Activated CD4-positive, alpha-beta T cell treated with anti-CD3 and anti-CD28 coated beads, Interleukin-2, amount 50 U/mL, for 1 hour (primary cell): ENCODE data around the gene EIF2B1.
"Not testable (repeated sequence)": the region's sequence is repeated elsewhere in the genome, so short reads cannot be mapped to it uniquely, and the experiment has no call there.

Source experiments
- DNase-seq: peaks from one replicate; pipeline ENCODE4 v3.0.0-alpha.2; 2020

Gene EIF2B1

DNA sequence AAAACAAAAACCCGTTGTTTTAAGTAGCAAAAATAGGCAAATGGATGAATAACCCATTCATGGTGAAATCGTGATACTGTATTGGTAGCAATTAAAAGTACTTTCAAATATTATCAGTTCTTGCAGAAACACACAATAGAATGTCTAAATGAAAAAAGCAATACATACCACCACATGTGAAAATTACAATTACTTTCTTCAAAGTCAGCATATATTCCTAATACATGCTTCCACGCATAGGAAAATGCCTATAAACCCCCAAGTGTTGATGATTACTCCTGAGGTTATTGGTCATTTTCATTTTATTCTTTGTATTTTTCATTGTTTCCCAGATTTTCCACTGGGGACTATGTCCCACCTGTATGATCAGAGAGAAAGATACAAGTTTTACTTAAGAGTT is 16.3 kb downstream of the EIF2B1 start:
- no peak for DNase-seq

DNA sequence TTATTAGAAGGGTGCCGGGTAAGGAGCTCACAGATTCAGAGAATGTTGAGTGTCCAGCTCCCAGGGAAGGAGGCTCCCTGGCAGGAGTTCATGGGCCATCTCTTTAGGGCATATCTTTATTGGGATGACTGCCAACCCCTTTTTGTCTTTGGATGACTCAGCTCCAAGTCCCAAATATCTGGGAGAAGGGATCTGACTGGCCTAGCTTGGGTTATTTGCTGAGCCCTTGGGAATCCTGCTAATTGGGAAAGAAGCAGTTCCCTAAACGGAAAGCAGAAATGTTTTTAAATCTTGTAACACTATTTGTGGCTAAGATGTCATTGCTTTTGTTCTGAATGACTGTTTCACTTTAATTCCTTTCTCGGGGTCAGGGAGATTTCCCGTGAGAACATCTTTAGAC is 19.0 kb downstream of the EIF2B1 start:
- no peak for DNase-seq

GRCh38 chr12:123614110-123614509 is 19.4 kb downstream of the EIF2B1 start:
- no peak for DNase-seq

DNA sequence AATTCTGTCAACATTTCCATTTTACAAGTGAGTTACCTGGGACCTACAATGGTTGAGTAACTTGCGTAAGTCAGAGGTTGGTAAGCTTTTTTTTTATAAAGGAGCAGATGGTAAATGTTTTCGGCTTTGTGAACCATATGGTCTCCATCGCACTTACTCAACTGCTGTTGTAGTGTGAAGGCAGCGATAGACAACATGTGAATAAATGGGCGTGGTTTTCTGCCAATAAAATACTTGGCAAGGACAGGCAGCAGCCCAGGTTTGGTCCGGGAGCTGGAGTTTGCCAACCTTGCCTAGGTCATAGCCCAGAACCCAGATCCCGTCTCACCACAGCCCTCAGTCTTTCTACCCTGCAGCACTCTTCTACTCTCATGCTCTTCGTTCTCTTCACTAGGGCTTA is 25.3 kb downstream of the EIF2B1 start:
- DNase-seq = no peak

GRCh38 chr12:123607756-123608155 is 25.7 kb downstream of the EIF2B1 start:
- no peak for DNase-seq

DNA sequence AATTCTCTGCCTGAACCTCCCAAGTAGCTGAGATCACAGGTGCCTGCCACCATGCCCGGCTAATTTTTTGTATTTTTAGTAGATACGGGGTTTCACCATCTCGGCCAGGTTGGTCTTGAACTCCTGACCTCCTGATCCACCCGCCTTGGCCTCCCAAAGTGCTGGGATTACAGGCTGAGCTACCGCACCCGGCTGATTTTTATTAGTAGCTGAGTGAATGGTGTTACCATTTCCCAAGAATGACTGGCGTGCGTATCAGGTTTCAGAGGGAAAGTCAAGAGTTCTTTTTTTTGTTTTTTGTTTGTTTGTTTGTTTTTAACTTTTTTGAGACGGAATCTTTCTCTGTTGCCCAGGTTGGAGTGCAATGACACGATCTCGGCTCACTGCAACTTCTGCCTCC is 30.0 kb downstream of the EIF2B1 start:
- not testable (repeated sequence) for DNase-seq

DNA sequence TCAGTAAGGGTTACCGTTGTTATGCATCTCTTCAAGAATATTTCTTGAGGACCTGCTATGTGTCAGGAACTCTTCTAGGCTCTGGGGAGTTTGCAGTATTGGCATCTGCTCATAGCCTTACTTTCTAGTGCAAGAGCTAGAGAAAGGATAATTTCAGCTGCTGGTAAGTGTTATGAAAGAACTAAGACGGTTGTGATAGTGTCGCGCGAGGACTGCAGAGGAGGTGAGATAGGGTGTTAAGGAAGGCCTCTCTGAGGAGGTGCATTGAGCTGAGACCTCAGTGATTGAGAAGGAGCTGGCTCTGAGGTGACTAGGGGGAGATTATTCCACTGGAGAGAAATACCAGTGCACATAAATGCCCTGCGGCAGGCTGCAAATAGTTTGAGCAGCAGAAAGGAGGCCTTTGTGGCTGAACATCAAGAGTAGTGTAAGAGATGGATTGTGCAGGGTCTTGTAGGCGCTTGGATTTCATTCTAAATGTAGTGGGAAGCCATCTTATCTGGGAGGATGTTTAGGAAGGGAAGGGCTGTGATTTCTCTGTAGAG is 30.8 kb downstream of the EIF2B1 start:
- no peak for DNase-seq

- peak; percentile 83 for DNase-seq
These were observed 31.6 kb downstream of the EIF2B1 start, which contains the start of gene DDX55 for GRCh38 chr12:123601602-123602489. DDX55 (plus strand) TSS chr12:123602099; CDS start chr12:123602149, 50 bp downstream.

- DNase-seq = no peak
These were observed 33.8 kb downstream of the EIF2B1 start for GRCh38 chr12:123599721-123600120.

- no peak for DNase-seq
These were observed 34.2 kb downstream of the EIF2B1 start for GRCh38 chr12:123599310-123599709.

- DNase-seq = no peak
These were observed 35.0 kb downstream of the EIF2B1 start for GRCh38 chr12:123598522-123598921.

DNA sequence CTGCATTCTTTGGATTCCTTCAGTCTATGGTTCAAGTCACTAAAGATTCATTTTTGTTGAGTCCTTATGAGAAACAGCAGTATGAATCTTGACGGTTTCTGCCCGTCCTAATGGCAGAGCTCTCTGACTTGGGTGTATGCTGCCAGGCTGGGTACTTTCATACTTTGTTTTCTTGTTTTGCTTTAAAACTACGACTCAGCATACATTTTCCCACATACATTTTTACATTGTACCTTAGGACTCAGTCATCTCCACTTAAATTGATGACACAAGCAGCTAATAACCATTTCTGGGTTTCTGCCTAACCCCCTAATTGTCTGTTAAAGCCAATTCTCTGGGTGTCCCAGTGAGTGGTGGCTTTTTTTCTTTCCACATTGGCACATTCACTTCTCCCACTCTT is 36.4 kb downstream of the EIF2B1 start:
- DNase-seq = no peak

GRCh38 chr12:123595729-123596128 is 37.8 kb downstream of the EIF2B1 start:
- DNase-seq = no peak

GRCh38 chr12:123591702-123592481 is 41.6 kb downstream of the EIF2B1 start:
- DNase-seq = no peak

DNA sequence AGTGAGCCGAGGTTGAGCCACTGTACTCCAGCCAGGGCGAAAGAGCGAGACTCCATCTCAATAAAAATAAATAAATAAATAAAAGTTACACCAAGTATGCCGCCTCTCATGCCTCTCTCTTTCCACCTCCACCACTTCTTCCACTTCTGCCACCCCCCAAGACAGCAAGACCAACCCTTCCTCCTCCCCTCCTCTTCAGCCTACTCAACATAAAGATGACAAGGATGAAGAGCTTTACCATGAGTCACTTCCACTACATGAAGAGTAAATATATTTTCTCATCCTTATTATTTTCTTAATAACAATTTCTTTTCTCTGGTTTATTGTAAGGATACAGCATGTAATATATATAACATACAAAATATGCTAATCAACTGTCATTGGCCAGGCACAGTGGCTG is 52.7 kb downstream of the EIF2B1 start:
- DNase-seq = no peak

DNA sequence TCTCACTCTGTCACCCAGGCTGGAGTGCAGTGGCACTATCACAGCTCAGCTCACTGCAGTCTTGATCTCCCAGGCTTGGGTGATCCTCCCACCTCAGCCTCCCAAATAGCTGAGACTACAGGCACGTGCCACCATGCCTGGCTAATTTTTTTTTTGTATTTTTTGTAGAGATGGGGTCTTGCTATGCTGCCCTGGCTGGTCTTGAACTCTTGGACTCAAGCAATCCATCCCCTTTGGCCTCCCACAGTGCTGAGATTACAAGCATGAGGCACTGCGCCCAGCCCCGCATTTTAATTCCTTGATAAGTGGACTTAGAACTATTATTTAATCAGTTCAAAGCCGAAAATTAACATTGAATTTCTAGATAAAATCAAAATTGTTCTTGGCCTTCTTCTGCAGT is 54.7 kb downstream of the EIF2B1 start:
- DNase-seq = not testable (repeated sequence)

DNA sequence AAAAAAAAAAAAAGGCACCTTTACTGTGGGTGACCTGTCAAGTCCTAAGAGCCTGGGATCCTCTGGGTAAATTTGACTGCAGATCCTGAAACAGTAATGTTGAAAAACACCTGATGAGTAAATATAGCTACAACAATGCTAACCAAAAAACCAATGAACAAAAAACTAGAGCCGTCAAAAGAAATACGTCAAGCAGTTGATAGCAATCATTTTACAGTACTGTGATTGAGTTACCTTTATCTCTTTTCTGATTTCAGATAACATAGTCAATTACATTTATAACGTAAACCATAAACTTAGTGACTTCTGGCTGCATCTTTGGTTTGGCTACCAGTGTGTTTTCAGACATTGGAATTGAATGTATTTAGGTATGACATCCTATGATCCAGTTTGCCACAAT is 55.2 kb downstream of the EIF2B1 start:
- no peak for DNase-seq

DNA sequence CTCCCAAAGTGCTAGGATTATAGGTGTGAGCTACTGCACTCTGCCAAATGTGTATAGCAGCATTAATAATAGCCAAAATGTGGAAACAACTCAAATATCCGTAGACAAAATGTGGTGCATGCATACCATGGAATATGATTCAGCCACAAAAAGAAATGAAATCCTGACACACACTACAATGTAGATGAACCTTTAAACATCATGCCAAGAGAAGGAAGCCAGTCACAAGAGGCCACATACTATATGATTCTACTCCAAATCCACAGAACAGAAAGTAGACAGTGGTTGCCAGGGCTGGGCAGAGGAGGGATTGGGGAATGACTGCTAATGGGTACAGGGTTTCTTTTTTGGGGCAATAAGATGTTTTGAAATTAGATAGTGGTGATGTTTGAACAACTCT is 56.9 kb downstream of the EIF2B1 start:
- DNase-seq = no peak

GRCh38 chr12:123573870-123574269 is 59.6 kb downstream of the EIF2B1 start:
- no peak for DNase-seq

GRCh38 chr12:123572391-123572790 is 61.1 kb downstream of the EIF2B1 start:
- no peak for DNase-seq

- DNase-seq = no peak
These were observed 62.1 kb downstream of the EIF2B1 start for GRCh38 chr12:123571343-123571813.
